ENCODE measurements around the gene TMEM138. TPM values are rescaled to one million over a fixed set of nuclear protein-coding genes. Genes with fewer than 3 reads are reported as not detected.
A peak's percentile ranks its signal among the peaks of the same experiment; 100 is the strongest.

The TMEM138 gene
- total RNA-seq, 1 donor from 2014 or later: 19.9 TPM

- intact Hi-C loops (cut with DNase I): no loop called here
- peaks cover 0 to 40% of the 10 kb centered on the region in 2 donors for H3K36me3 ChIP-seq
- H3K4me1 ChIP-seq: peaks cover 5% of the 10 kb centered on the region
- H3K4me3 ChIP-seq: no peak overlapping the region
- DNase-seq (ENCODE audit: extremely low spot score in 2 of 2): no peak
- TF ChIP-seq POLR2A (IDR thresholded peaks at IDR 0.05) (no peak), POLR2AphosphoS5 (IDR thresholded peaks at IDR 0.05; ENCODE audit: insufficient read depth in 1 of 2, low read depth in 1 of 2) (peak; percentile 15 to 19), CTCF (IDR thresholded peaks at IDR 0.05) (peak in 1 of 3 experiments; percentile 9)
- H3K27me3 ChIP-seq: no peaks in the 10 kb centered on the region
- H3K27ac ChIP-seq: no peak overlapping the region
- no peaks in the 10 kb centered on the region for H3K9me3 ChIP-seq
Observed at GRCh38 chr11:61347916-61348461, 14.2 kb upstream of the TMEM138 start.

- no peak overlapping the region for H3K4me3 ChIP-seq
- no peaks in the 10 kb centered on the region for H3K27me3 ChIP-seq
- H3K27ac ChIP-seq: no peak overlapping the region
- no peak for TF ChIP-seq POLR2AphosphoS5 (IDR thresholded peaks at IDR 0.05; ENCODE audit: insufficient read depth in 1 of 2, low read depth in 1 of 2)
- TF ChIP-seq POLR2A (IDR thresholded peaks at IDR 0.05): no peak
- TF ChIP-seq CTCF (IDR thresholded peaks at IDR 0.05): no peak
- H3K36me3 ChIP-seq: peaks cover 0 to 52% of the 10 kb centered on the region in 2 donors
- no peaks in the 10 kb centered on the region for H3K9me3 ChIP-seq
- intact Hi-C loops (cut with DNase I): no loop called here
- peaks cover 5% of the 10 kb centered on the region for H3K4me1 ChIP-seq
- DNase-seq (ENCODE audit: extremely low spot score in 2 of 2): no peak
Observed at GRCh38 chr11:61349189-61349751, 12.9 kb upstream of the TMEM138 start.

- Histone ChIP-seq H3K27me3 (no peaks in the 10 kb centered on the region), H3K36me3 (peaks cover 0 to 55% of the 10 kb centered on the region in 2 donors), H3K4me1 (peaks cover 5% of the 10 kb centered on the region), H3K4me3 (no peak overlapping the region), H3K27ac (no peak overlapping the region), H3K9me3 (no peaks in the 10 kb centered on the region)
- intact Hi-C loops (cut with DNase I): no loop called here
- TF ChIP-seq CTCF (IDR thresholded peaks at IDR 0.05): no peak
- no peak for TF ChIP-seq POLR2AphosphoS5 (IDR thresholded peaks at IDR 0.05; ENCODE audit: insufficient read depth in 1 of 2, low read depth in 1 of 2)
- TF ChIP-seq POLR2A (IDR thresholded peaks at IDR 0.05): no peak
- DNase-seq (ENCODE audit: extremely low spot score in 2 of 2): no peak
Observed at GRCh38 chr11:61349916-61350315, 12.3 kb upstream of the TMEM138 start.

GRCh38 chr11:61350336-61350735, 11.8 kb upstream of the TMEM138 start:
- H3K9me3 ChIP-seq: no peaks in the 10 kb centered on the region
- intact Hi-C loops (cut with DNase I): no loop called here
- H3K4me1 ChIP-seq: peaks cover 4% of the 10 kb centered on the region
- no peak for DNase-seq (ENCODE audit: extremely low spot score in 2 of 2)
- H3K27me3 ChIP-seq: no peaks in the 10 kb centered on the region
- H3K4me3 ChIP-seq: no peak overlapping the region
- no peak overlapping the region for H3K27ac ChIP-seq
- H3K36me3 ChIP-seq: peaks cover 0 to 55% of the 10 kb centered on the region in 2 donors
- TF ChIP-seq POLR2A (IDR thresholded peaks at IDR 0.05): no peak
- TF ChIP-seq CTCF (IDR thresholded peaks at IDR 0.05): no peak
- no peak for TF ChIP-seq POLR2AphosphoS5 (IDR thresholded peaks at IDR 0.05; ENCODE audit: insufficient read depth in 1 of 2, low read depth in 1 of 2)

- no peak overlapping the region for H3K4me3 ChIP-seq
- no peak overlapping the region for H3K27ac ChIP-seq
- peaks cover 0 to 55% of the 10 kb centered on the region in 2 donors for H3K36me3 ChIP-seq
- no peak for DNase-seq (ENCODE audit: extremely low spot score in 2 of 2)
- no peaks in the 10 kb centered on the region for H3K27me3 ChIP-seq
- H3K9me3 ChIP-seq: no peaks in the 10 kb centered on the region
- TF ChIP-seq CTCF (IDR thresholded peaks at IDR 0.05) (no peak), POLR2A (IDR thresholded peaks at IDR 0.05) (no peak), POLR2AphosphoS5 (IDR thresholded peaks at IDR 0.05; ENCODE audit: insufficient read depth in 1 of 2, low read depth in 1 of 2) (no peak)
- no peaks in the 10 kb centered on the region for H3K4me1 ChIP-seq
- intact Hi-C loops (cut with DNase I): no loop called here
Observed at GRCh38 chr11:61350803-61351202, 11.4 kb upstream of the TMEM138 start.

Data from vagina (tissue), 2 donors.